Liver (tissue), 9 donors: ENCODE results near the gene RNPS1. TPM values are rescaled to one million over a fixed set of nuclear protein-coding genes. Genes with fewer than 3 reads are reported as not detected.

Experiments
- DNase-seq: peaks from one replicate; pipeline ENCODE4 v3.0.0-alpha.2; 2017; ENCODE audit warnings: low spot score
- H3K27ac ChIP-seq, 2 donors: one replicate each; pipeline ENCODE4 v1.7.0; 2013; ENCODE audit warnings: inconsistent platforms in 2 of 2, low read length in 2 of 2, control low read depth in 1 of 2, low read depth in 1 of 2, mild to moderate bottlenecking in 1 of 2
- H3K27me3 ChIP-seq, 4 donors: one replicate each; pipeline versions ENCODE4 v1.6.1 to v1.7.0; 2013; ENCODE audit warnings: low read length in 3 of 4, inconsistent platforms in 1 of 4, mild to moderate bottlenecking in 1 of 4, moderate library complexity in 1 of 4; ENCODE audit not compliant: control insufficient read depth in 4 of 4, insufficient read depth in 4 of 4
- H3K36me3 ChIP-seq, 4 donors: one replicate each; pipeline versions ENCODE4 v1.6.1 to v1.7.0; 2013; ENCODE audit warnings: low read length in 3 of 4, mild to moderate bottlenecking in 3 of 4, low read depth in 1 of 4, moderate library complexity in 1 of 4; ENCODE audit not compliant: control insufficient read depth in 4 of 4, insufficient read depth in 3 of 4
- H3K4me1 ChIP-seq, 4 donors: one replicate each; pipeline versions ENCODE4 v1.6.1 to v1.7.0; 2013; ENCODE audit warnings: low read length in 3 of 4, mild to moderate bottlenecking in 3 of 4, moderate library complexity in 1 of 4; ENCODE audit not compliant: control insufficient read depth in 4 of 4, insufficient read depth in 4 of 4
- H3K4me3 ChIP-seq, 3 donors: one replicate each; pipeline versions ENCODE4 v1.6.1 to v1.7.0; 2013; ENCODE audit warnings: low read length in 3 of 3, control low read depth in 1 of 3, low read depth in 1 of 3, mild to moderate bottlenecking in 1 of 3
- H3K9ac ChIP-seq, 2 donors: one replicate each; pipeline ENCODE4 v1.7.0; 2013; ENCODE audit warnings: low read length in 2 of 2, mild to moderate bottlenecking in 2 of 2, moderate library complexity in 2 of 2, control low read depth in 1 of 2, low read depth in 1 of 2
- H3K9me3 ChIP-seq, 4 donors: one replicate each; pipeline versions ENCODE4 v1.6.1 to v1.7.0; 2013; ENCODE audit warnings: low read length in 3 of 4; ENCODE audit not compliant: control insufficient read depth in 4 of 4
- EGR1 ChIP-seq, 2 donors: IDR thresholded peaks; 2 replicates each; pipeline ENCODE4 v1.6.1; 2016 to 2018; ENCODE audit warnings: antibody characterized with exemption in 2 of 2, low read depth in 2 of 2
- FOXA1 ChIP-seq: IDR thresholded peaks from 2 replicates; pipeline ENCODE4 v1.6.1; 2016; ENCODE audit warnings: antibody characterized with exemption
- FOXA2 ChIP-seq: IDR thresholded peaks from 2 replicates; pipeline ENCODE4 v1.6.1; 2016; ENCODE audit warnings: antibody characterized with exemption
- GABPA ChIP-seq, 2 donors: IDR thresholded peaks in 1 of 2; conservative IDR thresholded peaks in 1 of 2; 2 replicates each; pipeline ENCODE4 v1.6.1; 2016; ENCODE audit warnings: antibody characterized with exemption in 2 of 2, mild to moderate bottlenecking in 1 of 2, moderate library complexity in 1 of 2
- HNF4A ChIP-seq, 2 donors: conservative IDR thresholded peaks; 2 replicates each; pipeline ENCODE4 v1.6.1; 2016; ENCODE audit warnings: antibody characterized with exemption in 2 of 2, mild to moderate bottlenecking in 2 of 2
- HNF4G ChIP-seq: IDR thresholded peaks from 2 replicates; pipeline ENCODE4 v1.6.1; 2016; ENCODE audit warnings: antibody characterized with exemption
- JUND ChIP-seq, 2 donors: IDR thresholded peaks; 2 replicates each; pipeline ENCODE4 v1.6.1; 2016; ENCODE audit warnings: antibody characterized with exemption in 2 of 2
- NR2F2 ChIP-seq: IDR thresholded peaks from 2 replicates; pipeline ENCODE4 v1.6.1; 2016; ENCODE audit warnings: antibody characterized with exemption
- RAD21 ChIP-seq, 2 donors: IDR thresholded peaks; 2 replicates each; pipeline ENCODE4 v1.6.1; 2016; ENCODE audit warnings: antibody characterized with exemption in 2 of 2, mild to moderate bottlenecking in 2 of 2
- RXRA ChIP-seq, 2 donors: IDR thresholded peaks; 2 replicates each; pipeline ENCODE4 v1.6.1; 2017 to 2018; ENCODE audit warnings: antibody characterized with exemption in 2 of 2, mild to moderate bottlenecking in 1 of 2
- SP1 ChIP-seq: IDR thresholded peaks from 2 replicates; pipeline ENCODE4 v1.6.1; 2018; ENCODE audit warnings: antibody characterized with exemption, mild to moderate bottlenecking
- TAF1 ChIP-seq: conservative IDR thresholded peaks from 2 replicates; pipeline ENCODE4 v1.6.1; 2016; ENCODE audit warnings: antibody characterized with exemption, mild to moderate bottlenecking
- YY1 ChIP-seq: IDR thresholded peaks from 2 replicates; pipeline ENCODE4 v1.6.1; 2016; ENCODE audit warnings: antibody characterized with exemption, mild to moderate bottlenecking
- WGBS: extraction: QIAGEN DNeasy Blood & Tissue Kit; methylation state at CpG from one replicate; pipeline ENCODE4 v1.1.7; 2013; 5-methylcytosine and 5-hydroxymethylcytosine counted together
- polyA plus RNA-seq, 2 donors: library from polyadenylated mRNA; stranded (reverse) in 1 of 2; unstranded in 1 of 2; fragments of 200-250 nt in 1 of 2; fragments of >200 nt in 1 of 2; fragmentation: Nextera tagmentation in 1 of 2; extraction: Ambion mirVana in 1 of 2; gene quantifications; one replicate each; pipeline versions ENCODE4 v1.2.1 to v1.2.3, GENCODE V29; 2013 to 2015
- total RNA-seq, 2 donors: library from RNA; depleted of rRNA; stranded (reverse); fragments of >200 nt; gene quantifications; one replicate each; pipeline ENCODE4 v1.2.3, GENCODE V29; 2014
- TF ChIP-seq, protein P1 (sequence below): IDR thresholded peaks from 2 replicates; pipeline ENCODE4 v1.6.1; 2016; ENCODE audit warnings: antibody characterized with exemption
- TF ChIP-seq, protein P2 (sequence below): IDR thresholded peaks from 2 replicates; pipeline ENCODE4 v1.6.1; 2016; ENCODE audit warnings: antibody characterized with exemption
- TF ChIP-seq, protein P3 (sequence below): IDR thresholded peaks from 2 replicates; pipeline ENCODE4 v1.6.1; 2016; ENCODE audit warnings: antibody characterized with exemption
- TF ChIP-seq, protein P4 (sequence below): fragments of 150-350 bp; IDR thresholded peaks from 2 replicates; pipeline ENCODE4 v1.5.1; 2017; ENCODE audit warnings: improper control_type of control experiment, low read depth, low read length; ENCODE audit not compliant: missing input control
- TF ChIP-seq, protein P5 (sequence below): IDR thresholded peaks from 2 replicates; pipeline ENCODE4 v1.6.1; 2016; ENCODE audit warnings: antibody characterized with exemption, mild to moderate bottlenecking
- donor health status: healthy.
- donor health status: healthy.
- donor health status: healthy.
- donor health status: healthy.
- donor health status: healthy.

The RNPS1 gene
- total and polyA plus RNA-seq, 4 donors: 31.3 to 38.2 (median 36.7) TPM

DNA sequence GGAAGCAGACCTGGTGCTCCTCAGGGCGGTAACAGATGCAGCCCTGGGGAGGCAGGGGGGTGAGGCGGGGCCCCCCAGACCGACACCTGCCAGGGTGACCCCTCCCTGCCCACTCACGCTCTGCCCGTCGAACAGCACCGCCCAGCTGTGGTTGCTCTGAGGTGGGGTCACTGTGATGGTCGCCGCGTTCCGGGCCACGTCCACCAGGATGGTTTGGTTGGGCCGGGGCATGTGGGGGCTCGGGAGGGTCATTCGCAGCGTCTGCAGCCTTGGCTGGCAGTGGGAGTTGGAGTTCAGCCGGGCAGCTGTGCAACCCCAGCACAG is 58.0 kb downstream of the RNPS1 start:
- Histone ChIP-seq H3K4me3 (no peak overlapping the region), H3K9ac (no peak overlapping the region), H3K27me3 (no peaks in the 10 kb centered on the region), H3K27ac (no peak overlapping the region), H3K9me3 (no peaks in the 10 kb centered on the region), H3K36me3 (peaks cover 0 to 24% (median 6%) of the 10 kb centered on the region in 4 donors), H3K4me1 (peaks cover 9 to 37% (median 27%) of the 10 kb centered on the region in 4 donors)
- no peak for TF ChIP-seq YY1
- no peak for TF ChIP-seq SP1
- no peak for TF ChIP-seq EGR1 (IDR thresholded peaks at IDR 0.05; ENCODE audit: low read depth in 2 of 2)
- no peak for TF ChIP-seq NR2F2
- TF ChIP-seq RAD21 (IDR thresholded peaks at IDR 0.05): no peak
- no peak for TF ChIP-seq JUND (IDR thresholded peaks at IDR 0.05)
- TF ChIP-seq GABPA (IDR thresholded peaks at IDR 0.05 in 1 of 2, conservative IDR thresholded peaks at IDR 0.05 in 1 of 2): no peak
- TF ChIP-seq FOXA2: no peak
- TF ChIP-seq, protein P1, sequence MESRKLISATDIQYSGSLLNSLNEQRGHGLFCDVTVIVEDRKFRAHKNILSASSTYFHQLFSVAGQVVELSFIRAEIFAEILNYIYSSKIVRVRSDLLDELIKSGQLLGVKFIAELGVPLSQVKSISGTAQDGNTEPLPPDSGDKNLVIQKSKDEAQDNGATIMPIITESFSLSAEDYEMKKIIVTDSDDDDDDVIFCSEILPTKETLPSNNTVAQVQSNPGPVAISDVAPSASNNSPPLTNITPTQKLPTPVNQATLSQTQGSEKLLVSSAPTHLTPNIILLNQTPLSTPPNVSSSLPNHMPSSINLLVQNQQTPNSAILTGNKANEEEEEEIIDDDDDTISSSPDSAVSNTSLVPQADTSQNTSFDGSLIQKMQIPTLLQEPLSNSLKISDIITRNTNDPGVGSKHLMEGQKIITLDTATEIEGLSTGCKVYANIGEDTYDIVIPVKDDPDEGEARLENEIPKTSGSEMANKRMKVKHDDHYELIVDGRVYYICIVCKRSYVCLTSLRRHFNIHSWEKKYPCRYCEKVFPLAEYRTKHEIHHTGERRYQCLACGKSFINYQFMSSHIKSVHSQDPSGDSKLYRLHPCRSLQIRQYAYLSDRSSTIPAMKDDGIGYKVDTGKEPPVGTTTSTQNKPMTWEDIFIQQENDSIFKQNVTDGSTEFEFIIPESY: no peak
- TF ChIP-seq, protein P2, sequence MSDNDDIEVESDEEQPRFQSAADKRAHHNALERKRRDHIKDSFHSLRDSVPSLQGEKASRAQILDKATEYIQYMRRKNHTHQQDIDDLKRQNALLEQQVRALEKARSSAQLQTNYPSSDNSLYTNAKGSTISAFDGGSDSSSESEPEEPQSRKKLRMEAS: no peak
- TF ChIP-seq, protein P3, sequence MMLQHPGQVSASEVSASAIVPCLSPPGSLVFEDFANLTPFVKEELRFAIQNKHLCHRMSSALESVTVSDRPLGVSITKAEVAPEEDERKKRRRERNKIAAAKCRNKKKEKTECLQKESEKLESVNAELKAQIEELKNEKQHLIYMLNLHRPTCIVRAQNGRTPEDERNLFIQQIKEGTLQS: no peak
- TF ChIP-seq, protein P4, sequence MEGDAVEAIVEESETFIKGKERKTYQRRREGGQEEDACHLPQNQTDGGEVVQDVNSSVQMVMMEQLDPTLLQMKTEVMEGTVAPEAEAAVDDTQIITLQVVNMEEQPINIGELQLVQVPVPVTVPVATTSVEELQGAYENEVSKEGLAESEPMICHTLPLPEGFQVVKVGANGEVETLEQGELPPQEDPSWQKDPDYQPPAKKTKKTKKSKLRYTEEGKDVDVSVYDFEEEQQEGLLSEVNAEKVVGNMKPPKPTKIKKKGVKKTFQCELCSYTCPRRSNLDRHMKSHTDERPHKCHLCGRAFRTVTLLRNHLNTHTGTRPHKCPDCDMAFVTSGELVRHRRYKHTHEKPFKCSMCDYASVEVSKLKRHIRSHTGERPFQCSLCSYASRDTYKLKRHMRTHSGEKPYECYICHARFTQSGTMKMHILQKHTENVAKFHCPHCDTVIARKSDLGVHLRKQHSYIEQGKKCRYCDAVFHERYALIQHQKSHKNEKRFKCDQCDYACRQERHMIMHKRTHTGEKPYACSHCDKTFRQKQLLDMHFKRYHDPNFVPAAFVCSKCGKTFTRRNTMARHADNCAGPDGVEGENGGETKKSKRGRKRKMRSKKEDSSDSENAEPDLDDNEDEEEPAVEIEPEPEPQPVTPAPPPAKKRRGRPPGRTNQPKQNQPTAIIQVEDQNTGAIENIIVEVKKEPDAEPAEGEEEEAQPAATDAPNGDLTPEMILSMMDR: no peak
- TF ChIP-seq, protein P5, sequence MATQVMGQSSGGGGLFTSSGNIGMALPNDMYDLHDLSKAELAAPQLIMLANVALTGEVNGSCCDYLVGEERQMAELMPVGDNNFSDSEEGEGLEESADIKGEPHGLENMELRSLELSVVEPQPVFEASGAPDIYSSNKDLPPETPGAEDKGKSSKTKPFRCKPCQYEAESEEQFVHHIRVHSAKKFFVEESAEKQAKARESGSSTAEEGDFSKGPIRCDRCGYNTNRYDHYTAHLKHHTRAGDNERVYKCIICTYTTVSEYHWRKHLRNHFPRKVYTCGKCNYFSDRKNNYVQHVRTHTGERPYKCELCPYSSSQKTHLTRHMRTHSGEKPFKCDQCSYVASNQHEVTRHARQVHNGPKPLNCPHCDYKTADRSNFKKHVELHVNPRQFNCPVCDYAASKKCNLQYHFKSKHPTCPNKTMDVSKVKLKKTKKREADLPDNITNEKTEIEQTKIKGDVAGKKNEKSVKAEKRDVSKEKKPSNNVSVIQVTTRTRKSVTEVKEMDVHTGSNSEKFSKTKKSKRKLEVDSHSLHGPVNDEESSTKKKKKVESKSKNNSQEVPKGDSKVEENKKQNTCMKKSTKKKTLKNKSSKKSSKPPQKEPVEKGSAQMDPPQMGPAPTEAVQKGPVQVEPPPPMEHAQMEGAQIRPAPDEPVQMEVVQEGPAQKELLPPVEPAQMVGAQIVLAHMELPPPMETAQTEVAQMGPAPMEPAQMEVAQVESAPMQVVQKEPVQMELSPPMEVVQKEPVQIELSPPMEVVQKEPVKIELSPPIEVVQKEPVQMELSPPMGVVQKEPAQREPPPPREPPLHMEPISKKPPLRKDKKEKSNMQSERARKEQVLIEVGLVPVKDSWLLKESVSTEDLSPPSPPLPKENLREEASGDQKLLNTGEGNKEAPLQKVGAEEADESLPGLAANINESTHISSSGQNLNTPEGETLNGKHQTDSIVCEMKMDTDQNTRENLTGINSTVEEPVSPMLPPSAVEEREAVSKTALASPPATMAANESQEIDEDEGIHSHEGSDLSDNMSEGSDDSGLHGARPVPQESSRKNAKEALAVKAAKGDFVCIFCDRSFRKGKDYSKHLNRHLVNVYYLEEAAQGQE: no peak
- no peak for TF ChIP-seq HNF4G
- TF ChIP-seq FOXA1: no peak
- no peak for TF ChIP-seq RXRA (IDR thresholded peaks at IDR 0.05)
- no peak for TF ChIP-seq TAF1
- TF ChIP-seq HNF4A (conservative IDR thresholded peaks at IDR 0.05): no peak
- 96% methylated on average over 17 of the region's 17 CpGs for WGBS
- DNase-seq: no peak
